GM12878 (cell line): ENCODE measurements around the gene OR1F1. TPM values are rescaled to one million over a fixed set of nuclear protein-coding genes. Genes with fewer than 3 reads are reported as not detected.
A peak's percentile ranks its signal among the peaks of the same experiment; 100 is the strongest.

ENCODE experiments used
- ATAC-seq: fragments of 200-7000 bp; cut with Tn5 transposase; 3 replicates; pipeline ENCODE4 v1.9.1; 2020; ENCODE audit warnings: mild to moderate bottlenecking, moderate library complexity
- BruUV-seq: library from RNA; stranded (reverse); fragments of 400-500 nt; replicated peaks from 2 replicates; lab custom pipeline; 2021; lab: Mats Ljungman, UMichigan
- CTCF ChIA-PET: fragments of 300-600 bp; sonication (Branson Sonifier 250); formaldehyde crosslinking; extraction: SDS; loops from one replicate; lab custom pipeline; 2021; ENCODE audit warnings: inconsistent platforms; lab: Yijun Ruan, JAX
- POLR2A ChIA-PET: fragments of 350-600 bp; formaldehyde crosslinking; extraction: SDS; loops from one replicate; lab custom pipeline; 2021; ENCODE audit warnings: inconsistent platforms; lab: Charles Lee
- RAD21 ChIA-PET: fragments of 300-600 bp; sonication (Branson Sonifier 250); formaldehyde crosslinking; loops from one replicate; lab custom pipeline; 2023; ENCODE audit warnings: antibody characterized with exemption; ENCODE audit not compliant: unreplicated experiment; lab: Charles Lee
- SMC1A ChIA-PET: fragments of 300-600 bp; sonication (Branson Sonifier 250); formaldehyde crosslinking; loops from one replicate; lab custom pipeline; 2023; ENCODE audit not compliant: unreplicated experiment, uncharacterized antibody; lab: Charles Lee
- DNase-seq: peaks from one replicate; pipeline ENCODE4 v3.0.0-alpha.2; 2011; ENCODE audit warnings: low read depth, low spot score
- FAIRE-seq: peaks from 3 replicates; lab custom pipeline; 2011; peaks lifted over from hg19 to GRCh38; lab: Jason Lieb, UNC
- H2AFZ ChIP-seq: 2 replicates; pipeline ENCODE4 v1.6.0; 2011; ENCODE audit warnings: low read depth, low read length, control low read depth; ENCODE audit not compliant: control insufficient read depth
- H3K27ac ChIP-seq: 2 replicates; pipeline ENCODE4 v1.5.1; 2011; ENCODE audit warnings: control low read depth; ENCODE audit not compliant: control insufficient read depth, insufficient read depth
- H3K27me3 ChIP-seq, 2 experiments: replicated peaks in 1 of 2; 2 replicates each; pipeline versions ENCODE4 v1.6.0 to v1.6.1; 2011; ENCODE audit warnings: low read length in 1 of 2; ENCODE audit not compliant: control insufficient read depth in 2 of 2, insufficient read depth in 2 of 2
- H3K36me3 ChIP-seq, 2 experiments: 2 replicates each; pipeline ENCODE4 v1.5.1; 2011; ENCODE audit warnings: low read length in 1 of 2; ENCODE audit not compliant: control insufficient read depth in 2 of 2, insufficient read depth in 2 of 2
- H3K4me1 ChIP-seq: 2 replicates; pipeline ENCODE4 v1.6.1; 2011; ENCODE audit warnings: mild to moderate bottlenecking, low read length, moderate library complexity, mixed read lengths; ENCODE audit not compliant: control insufficient read depth, insufficient read depth
- H3K4me2 ChIP-seq: 2 replicates; pipeline ENCODE4 v1.6.0; 2011; ENCODE audit warnings: control low read depth; ENCODE audit not compliant: control insufficient read depth, insufficient read depth
- H3K4me3 ChIP-seq: fragments of 200-600 bp; sonication (generic); 2 replicates; pipeline ENCODE4 v1.5.1; 2016
- H3K79me2 ChIP-seq: 2 replicates; pipeline ENCODE4 v1.6.0; 2011; ENCODE audit warnings: low read length; ENCODE audit not compliant: control insufficient read depth, insufficient read depth
- H3K9ac ChIP-seq: 2 replicates; pipeline ENCODE4 v1.8.0; 2011; ENCODE audit warnings: low read length, control low read depth, mixed read lengths; ENCODE audit not compliant: control insufficient read depth, insufficient read depth
- H3K9me3 ChIP-seq: replicated peaks from 3 replicates; pipeline ENCODE4 v1.5.1; 2011; ENCODE audit warnings: mild to moderate bottlenecking, low read length; ENCODE audit not compliant: control insufficient read depth, insufficient read depth
- H4K20me1 ChIP-seq: 2 replicates; pipeline ENCODE4 v1.6.0; 2011; ENCODE audit not compliant: control insufficient read depth, insufficient read depth
- BHLHE40 ChIP-seq, 2 experiments: fragments of 450-650 bp in 1 of 2; IDR thresholded peaks; 2 replicates each; pipeline ENCODE4 v1.6.1; 2011 to 2017; ENCODE audit warnings: low read depth in 2 of 2, borderline replicate concordance in 1 of 2, improper control_type of control experiment in 1 of 2, low read length in 1 of 2, mild to moderate bottlenecking in 1 of 2
- CBX5 ChIP-seq: sonication (generic); IDR thresholded peaks from 2 replicates; pipeline ENCODE4 v1.6.1; 2016; ENCODE audit warnings: low read depth, moderate library complexity, mild to moderate bottlenecking, inconsistent platforms
- CREB1 ChIP-seq: IDR thresholded peaks from 2 replicates; pipeline ENCODE4 v1.6.1; 2012; ENCODE audit warnings: low read depth, mild to moderate bottlenecking, inconsistent platforms
- CREM ChIP-seq: IDR thresholded peaks from 2 replicates; pipeline ENCODE4 v1.6.1; 2014; ENCODE audit warnings: antibody characterized with exemption, low read depth
- FOXM1 ChIP-seq: IDR thresholded peaks from 2 replicates; pipeline ENCODE4 v1.6.1; 2012; ENCODE audit warnings: low read depth, mild to moderate bottlenecking, inconsistent platforms, low read length, moderate library complexity
- MEF2B ChIP-seq: fragments of 450-650 bp; IDR thresholded peaks from 2 replicates; pipeline ENCODE4 v1.6.1; 2018; ENCODE audit warnings: mild to moderate bottlenecking, moderate library complexity; ENCODE audit not compliant: partially characterized antibody, poor library complexity, severe bottlenecking
- PRDM15 ChIP-seq: fragments of 450-650 bp; formaldehyde crosslinking; IDR thresholded peaks from 2 replicates; pipeline ENCODE4 v1.4.0; 2020; ENCODE audit warnings: mild to moderate bottlenecking, moderate library complexity
- SIX5 ChIP-seq: IDR thresholded peaks from 2 replicates; pipeline ENCODE4 v1.6.1; 2011; ENCODE audit warnings: mild to moderate bottlenecking, low read depth, low read length, moderate library complexity; ENCODE audit not compliant: severe bottlenecking
- SMAD5 ChIP-seq: IDR thresholded peaks from 2 replicates; pipeline ENCODE4 v1.6.1; 2016; ENCODE audit warnings: antibody characterized with exemption, low read depth
- SREBF2 ChIP-seq: IDR thresholded peaks from 2 replicates; pipeline ENCODE4 v1.6.1; 2012; ENCODE audit warnings: mild to moderate bottlenecking, low read length
- TARDBP ChIP-seq: IDR thresholded peaks from 2 replicates; pipeline ENCODE4 v1.6.1; 2016; ENCODE audit warnings: borderline replicate concordance
- ZNF24 ChIP-seq: fragments of 450-650 bp; IDR thresholded peaks from 2 replicates; pipeline ENCODE4 v1.6.1; 2017; ENCODE audit warnings: antibody characterized with exemption, mild to moderate bottlenecking
- ZNF687 ChIP-seq: fragments of 450-650 bp; IDR thresholded peaks from 2 replicates; pipeline ENCODE4 v1.6.1; 2017; ENCODE audit warnings: mild to moderate bottlenecking, moderate library complexity
- WGBS: methylation state at CpG from one replicate; pipeline ENCODE4 v1.1.6; 2016; ENCODE audit warnings: low lambda C conversion rate; ENCODE audit not compliant: insufficient replicate concordance, insufficient coverage; ENCODE audit errors: missing lambda C conversion rate; 5-methylcytosine and 5-hydroxymethylcytosine counted together
- in situ Hi-C: fragments of 300-500 bp; cut with MboI; formaldehyde crosslinking; loops from 9 replicates; pipeline ENCODE4 v1.14.3; 2018; ENCODE audit warnings: mixed read lengths
- intact Hi-C: fragments of 100-400 bp; cut with micrococcal nuclease; formaldehyde crosslinking; loops from one replicate; pipeline ENCODE4 v1.14.2; 2022; ENCODE audit not compliant: unreplicated experiment
- polyA plus RNA-seq, 11 experiments: library from polyadenylated mRNA; depleted of rRNA in 4 of 11; unstranded in 6 of 11; stranded (reverse) in 5 of 11; fragments of >200 nt; fragmentation: Nextera tagmentation in 4 of 11; fragmentation: Illumina TruSeq in 1 of 11; extraction: Ambion mirVana in 4 of 11; extraction: Trizol in 1 of 11; gene quantifications; 1 replicate in 1 of 11; 2 replicates in 10 of 11; pipeline versions ENCODE4 v1.2.1 to v1.2.3, GENCODE V29; 2011 to 2016; ENCODE audit warnings: inconsistent platforms in 2 of 11, missing spikeins in 2 of 11, low read depth in 1 of 11
- total RNA-seq, 4 experiments: library from RNA; depleted of rRNA in 3 of 4; stranded (reverse); fragments of >200 nt in 3 of 4; fragmentation: Illumina TruSeq in 1 of 4; extraction: Trizol in 1 of 4; gene quantifications; 2 replicates each; pipeline versions ENCODE4 v1.2.1 to v1.2.3, GENCODE V29; 2013 to 2021

The OR1F1 gene
- total and polyA plus RNA-seq, 10 of the 15 experiments (the other 5 are each of a cell fraction or from before 2014, with no cell fraction given) = 0.10 to 0.14 (median 0.12) TPM; not detected in 7

- DNase-seq (no peak), FAIRE-seq (peak; percentile 84), ATAC-seq (peak; percentile 49)
- H3K4me2 ChIP-seq = peak overlapping the region; percentile 92
- peak overlapping the region; percentile 48 for H3K27ac ChIP-seq
- H3K9me3 ChIP-seq = no peaks in the 10 kb centered on the region
- no TSS peak for BruUV-seq
- ChIA-PET RAD21 (interaction anchor here (0.6 to 2.2 kb wide), 5 partner anchors 21 to 475 kb away, joined by 3 to 8 read pairs (median 5); no protein-coding TSS in a partner anchor), CTCF (interaction anchor here (0.6 to 6.0 kb wide), 10 partner anchors 10 to 285 kb away, joined by 3 to 56 read pairs (median 4); partner anchors contain the start of genes OR1F1 and ZNF213), SMC1A (interaction anchor here (0.6 to 1.4 kb wide), 5 partner anchors 14 to 140 kb away, joined by 3 to 6 read pairs (median 3); no protein-coding TSS in a partner anchor), POLR2A (interaction anchor here (0.6 to 2.0 kb wide), 6 partner anchors 13 to 285 kb away, joined by 3 to 10 read pairs (median 4); partner anchors contain the start of gene ZNF213)
- peak overlapping the region; percentile 54; the same call in 1 of the 2 replicates for H3K9ac ChIP-seq
- H3K4me1 ChIP-seq = peaks cover 35% of the 10 kb centered on the region
- peak overlapping the region; percentile 69 for H3K4me3 ChIP-seq
- in situ Hi-C loops = no loop called here
- H4K20me1 ChIP-seq = no peaks in the 10 kb centered on the region
- no peaks in the 10 kb centered on the region; a peak in 1 of 4 replicates for H3K27me3 ChIP-seq
- H3K79me2 ChIP-seq = no peaks in the 10 kb centered on the region
- peak overlapping the region; percentile 69 for H2AFZ ChIP-seq
- intact Hi-C loops = loop anchor here (2.0 kb wide), 1 partner anchor 15 kb away; no protein-coding TSS in a partner anchor
- WGBS = under 1% methylated on average over 41 of the region's 41 CpGs
- TF ChIP-seq PRDM15 (CRISPR knock-in tag) (no peak), FOXM1 (no peak), TARDBP (0 out of 2 replicates have a peak, but pooled peaks have one; percentile 15), CREM (peak; percentile 46), ZNF24 (peak; percentile 84), SMAD5 (no peak), BHLHE40 (IDR thresholded peaks at IDR 0.05; ENCODE audit: borderline replicate concordance in 1 of 2, low read depth in 2 of 2, low read length in 1 of 2) (peak in 1 of 2 experiments; percentile 75; a peak in 3 of 4 replicates), CREB1 (peak; percentile 61; the same call in 1 of the 2 replicates), SREBF2 (peak; percentile 69), ZNF687 (no peak), SIX5 (no peak), MEF2B (no peak), CBX5 (no peak)
- H3K36me3 ChIP-seq = no peaks in the 10 kb centered on the region
Measured at GRCh38 chr16:3171855-3172593, 16.0 kb upstream of the OR1F1 start.
